Neural progenitor cell (in vitro differentiated cells): Measurements from ENCODE around the gene CARD11. TPM values are rescaled to one million over a fixed set of nuclear protein-coding genes. Genes with fewer than 3 reads are reported as not detected.

Experiments
- DNase-seq: peaks from one replicate; pipeline ENCODE4 v3.0.0-alpha.2; 2016; ENCODE audit warnings: low spot score
- H2AFZ ChIP-seq: fragments of 200-600 bp; sonication (generic); replicated peaks from 2 replicates; pipeline ENCODE4 v1.6.1; 2016; ENCODE audit warnings: antibody characterized with exemption
- H3F3A ChIP-seq: fragments of 200-600 bp; sonication (generic); 2 replicates; pipeline ENCODE4 v1.6.1; 2016; ENCODE audit warnings: antibody characterized with exemption, low read depth
- H3K27ac ChIP-seq: fragments of 200-600 bp; sonication (generic); 2 replicates; pipeline ENCODE4 v1.5.1; 2016; ENCODE audit warnings: mild to moderate bottlenecking
- H3K27me3 ChIP-seq: fragments of 200-600 bp; sonication (generic); 2 replicates; pipeline ENCODE4 v1.6.1; 2016; ENCODE audit warnings: mild to moderate bottlenecking, moderate library complexity
- H3K36me3 ChIP-seq: fragments of 200-600 bp; sonication (generic); 2 replicates; pipeline ENCODE4 v1.5.1; 2016
- H3K4me1 ChIP-seq: fragments of 200-600 bp; sonication (generic); 2 replicates; pipeline ENCODE4 v1.6.1; 2016; ENCODE audit warnings: mixed run types
- H3K4me2 ChIP-seq: fragments of 200-600 bp; sonication (generic); 2 replicates; pipeline ENCODE4 v1.6.1; 2016
- H3K4me3 ChIP-seq: fragments of 200-600 bp; sonication (generic); 2 replicates; pipeline ENCODE4 v1.5.1; 2016
- H3K79me2 ChIP-seq: fragments of 200-600 bp; sonication (generic); 2 replicates; pipeline ENCODE4 v1.6.1; 2016; ENCODE audit warnings: low read depth
- H3K9ac ChIP-seq: fragments of 200-600 bp; sonication (generic); 2 replicates; pipeline ENCODE4 v1.6.1; 2016
- H3K9me3 ChIP-seq: fragments of 200-600 bp; sonication (generic); 2 replicates; pipeline ENCODE4 v1.5.1; 2016; ENCODE audit warnings: low read depth
- H4K20me1 ChIP-seq: fragments of 200-600 bp; sonication (generic); 2 replicates; pipeline ENCODE4 v1.6.1; 2016; ENCODE audit warnings: low read depth
- H3K27ac Mint-ChIP-seq: 3 replicates; pipeline ENCODE4 v1.8.0; 2021; ENCODE audit warnings: mixed read lengths
- H3K27me3 Mint-ChIP-seq: 2 replicates; pipeline ENCODE4 v1.8.0; 2022; ENCODE audit warnings: low read depth, mild to moderate bottlenecking, inconsistent platforms, moderate library complexity, mixed read lengths; ENCODE audit not compliant: insufficient read depth
- H3K36me3 Mint-ChIP-seq: 3 replicates; pipeline ENCODE4 v1.8.0; 2021; ENCODE audit warnings: mixed read lengths
- H3K4me1 Mint-ChIP-seq: 3 replicates; pipeline ENCODE4 v1.8.0; 2021; ENCODE audit warnings: mixed read lengths
- H3K4me3 Mint-ChIP-seq: 3 replicates; pipeline ENCODE4 v1.8.0; 2021; ENCODE audit warnings: mild to moderate bottlenecking, moderate library complexity, mixed read lengths
- H3K9me3 Mint-ChIP-seq: 3 replicates; pipeline ENCODE4 v1.8.0; 2020; ENCODE audit warnings: mixed read lengths
- CTCF ChIP-seq: fragments of 200-600 bp; sonication (generic); IDR thresholded peaks from 2 replicates; pipeline ENCODE4 v1.5.1; 2017; ENCODE audit warnings: antibody characterized with exemption, mild to moderate bottlenecking
- EZH2 ChIP-seq: fragments of 200-600 bp; sonication (generic); IDR thresholded peaks from 2 replicates; pipeline ENCODE4 v1.6.1; 2017; ENCODE audit warnings: antibody characterized with exemption, mild to moderate bottlenecking, moderate library complexity
- EZH2phosphoT487 ChIP-seq: fragments of 200-600 bp; sonication (generic); IDR thresholded peaks from 2 replicates; pipeline ENCODE4 v1.6.1; 2017; ENCODE audit warnings: antibody characterized with exemption
- total RNA-seq: library from RNA; depleted of rRNA; stranded (reverse); fragments of >200 nt; gene quantifications from 2 replicates; pipeline ENCODE4 v1.2.3, GENCODE V29; 2015; ENCODE audit warnings: low replicate concordance

Gene CARD11
- total RNA-seq, 1 donor from 2014 or later = 0.75 TPM

GRCh38 chr7:2972835-2973161 is 70.9 kb downstream of the CARD11 start:
- Histone ChIP-seq H3K9me3 (no peaks in the 10 kb centered on the region), H3K9ac (no peak overlapping the region), H2AFZ (no peak overlapping the region), H3K36me3 (no peaks in the 10 kb centered on the region), H3K4me2 (no peak overlapping the region), H3F3A (no peaks in the 10 kb centered on the region), H4K20me1 (no peaks in the 10 kb centered on the region), H3K27me3 (no peaks in the 10 kb centered on the region), H3K27ac (no peak overlapping the region), H3K79me2 (no peaks in the 10 kb centered on the region), H3K4me1 (no peaks in the 10 kb centered on the region), H3K4me3 (no peak overlapping the region)
- Mint-ChIP-seq H3K4me3 (no peak overlapping the region), H3K27ac (no peak overlapping the region), H3K9me3 (no peaks in the 10 kb centered on the region), H3K36me3 (no peaks in the 10 kb centered on the region), H3K27me3 (no peaks in the 10 kb centered on the region), H3K4me1 (no peaks in the 10 kb centered on the region)
- DNase-seq = no peak
- TF ChIP-seq CTCF (no peak), EZH2phosphoT487 (no peak), EZH2 (no peak)

GRCh38 chr7:2971914-2972834 is 71.5 kb downstream of the CARD11 start:
- Histone ChIP-seq H4K20me1 (no peaks in the 10 kb centered on the region), H3K4me1 (no peaks in the 10 kb centered on the region), H3K36me3 (no peaks in the 10 kb centered on the region), H3K27me3 (no peaks in the 10 kb centered on the region), H3K4me3 (no peak overlapping the region), H3F3A (no peaks in the 10 kb centered on the region), H3K9ac (no peak overlapping the region), H3K4me2 (no peak overlapping the region), H3K79me2 (no peaks in the 10 kb centered on the region), H3K9me3 (no peaks in the 10 kb centered on the region), H3K27ac (no peak overlapping the region), H2AFZ (no peak overlapping the region)
- no peak for DNase-seq
- Mint-ChIP-seq H3K4me3 (no peak overlapping the region), H3K9me3 (no peaks in the 10 kb centered on the region), H3K4me1 (no peaks in the 10 kb centered on the region), H3K36me3 (no peaks in the 10 kb centered on the region), H3K27ac (no peak overlapping the region), H3K27me3 (no peaks in the 10 kb centered on the region)
- TF ChIP-seq CTCF = no peak
- TF ChIP-seq EZH2phosphoT487 = no peak

DNA sequence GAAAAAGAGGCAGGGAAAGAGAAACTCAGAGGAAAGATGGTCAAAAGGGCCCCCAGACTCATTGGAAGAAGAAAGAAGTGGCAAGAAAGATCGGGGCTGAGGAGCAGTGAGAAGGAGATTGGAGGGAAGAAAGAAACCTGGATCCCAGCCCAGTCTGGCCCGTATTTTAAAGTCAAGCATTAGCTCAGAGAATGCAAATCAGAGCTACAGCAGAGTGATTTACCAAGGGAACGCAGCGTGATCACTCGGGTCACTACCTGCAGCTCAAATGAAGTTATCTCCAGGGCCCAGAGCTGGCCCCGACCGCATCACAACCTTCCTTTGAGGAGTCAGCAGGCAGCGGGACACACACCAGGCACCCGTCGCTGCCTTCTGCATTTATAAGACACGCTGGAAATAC is 72.8 kb downstream of the CARD11 start:
- Histone ChIP-seq H3K4me1 (no peaks in the 10 kb centered on the region), H4K20me1 (no peaks in the 10 kb centered on the region), H3K4me2 (no peak overlapping the region), H3K9ac (no peak overlapping the region), H2AFZ (no peak overlapping the region), H3K36me3 (no peaks in the 10 kb centered on the region), H3K27me3 (no peaks in the 10 kb centered on the region), H3K4me3 (no peak overlapping the region), H3K27ac (no peak overlapping the region), H3F3A (no peaks in the 10 kb centered on the region), H3K79me2 (no peaks in the 10 kb centered on the region), H3K9me3 (no peaks in the 10 kb centered on the region)
- Mint-ChIP-seq H3K36me3 (no peaks in the 10 kb centered on the region), H3K27ac (no peak overlapping the region), H3K4me3 (no peak overlapping the region), H3K27me3 (peaks cover 4% of the 10 kb centered on the region), H3K9me3 (peaks cover 3% of the 10 kb centered on the region), H3K4me1 (no peaks in the 10 kb centered on the region)
- TF ChIP-seq EZH2phosphoT487 (no peak), EZH2 (no peak), CTCF (no peak)
- DNase-seq = no peak
